ENCODE results near the gene SOS1.

Gene SOS1

DNA sequence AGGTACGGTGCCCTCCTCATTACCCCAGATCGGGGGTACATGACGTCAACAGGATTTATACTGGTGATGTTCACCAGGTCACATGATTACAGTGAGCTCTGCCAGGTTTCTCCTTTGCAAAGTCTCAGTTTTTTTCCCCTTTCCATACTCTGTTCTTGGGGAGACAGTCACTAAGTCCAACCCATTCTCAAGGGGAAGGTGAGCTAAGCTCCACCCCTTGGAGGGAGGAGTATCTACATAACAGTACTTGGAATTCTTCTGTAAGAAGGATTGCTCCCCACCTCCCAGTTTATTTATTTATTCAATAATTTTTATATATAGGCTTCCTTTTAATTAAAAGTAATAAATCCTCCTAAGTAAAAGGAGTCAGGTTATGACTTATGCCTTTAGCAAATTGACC lies 34.1 kb upstream of the SOS1 start:
- H3K27me3 ChIP-seq (replicated peaks; ENCODE audit: insufficient read depth, low read length), result no peaks in the 10 kb centered on the region
- no peaks in the 10 kb centered on the region for H3K36me3 ChIP-seq (replicated peaks; ENCODE audit: insufficient read depth, low read length)
- no peak overlapping the region for H2AFZ ChIP-seq (ENCODE audit: low read length)
- no peak overlapping the region for H3K4me2 ChIP-seq (ENCODE audit: low read depth, low read length)
- H3K9me2 ChIP-seq (replicated peaks; ENCODE audit: insufficient read depth, low read length), result no peaks in the 10 kb centered on the region
- no peak overlapping the region for H3K4me3 ChIP-seq (ENCODE audit: low read length)
- DNase-seq, result no peak
- no peak overlapping the region for H3K9ac ChIP-seq (ENCODE audit: low read length)
- H3K79me2 ChIP-seq (ENCODE audit: low read length), result no peaks in the 10 kb centered on the region
- no peaks in the 10 kb centered on the region for H3K4me1 ChIP-seq (ENCODE audit: low read length)
- H3F3A ChIP-seq (ENCODE audit: insufficient read depth, low read length), result no peaks in the 10 kb centered on the region
- no peaks in the 10 kb centered on the region for H4K20me1 ChIP-seq (ENCODE audit: insufficient read depth, low read length)
- no peaks in the 10 kb centered on the region for H3K9me3 ChIP-seq (replicated peaks; ENCODE audit: insufficient read depth, low read length)
- no peak for TF ChIP-seq EZH2phosphoT487 (IDR thresholded peaks at IDR 0.05; ENCODE audit: low read length)
- no peak for TF ChIP-seq EZH2 (optimal IDR thresholded peaks at IDR 0.05; ENCODE audit: low read depth, low read length)
- TF ChIP-seq, protein P1, sequence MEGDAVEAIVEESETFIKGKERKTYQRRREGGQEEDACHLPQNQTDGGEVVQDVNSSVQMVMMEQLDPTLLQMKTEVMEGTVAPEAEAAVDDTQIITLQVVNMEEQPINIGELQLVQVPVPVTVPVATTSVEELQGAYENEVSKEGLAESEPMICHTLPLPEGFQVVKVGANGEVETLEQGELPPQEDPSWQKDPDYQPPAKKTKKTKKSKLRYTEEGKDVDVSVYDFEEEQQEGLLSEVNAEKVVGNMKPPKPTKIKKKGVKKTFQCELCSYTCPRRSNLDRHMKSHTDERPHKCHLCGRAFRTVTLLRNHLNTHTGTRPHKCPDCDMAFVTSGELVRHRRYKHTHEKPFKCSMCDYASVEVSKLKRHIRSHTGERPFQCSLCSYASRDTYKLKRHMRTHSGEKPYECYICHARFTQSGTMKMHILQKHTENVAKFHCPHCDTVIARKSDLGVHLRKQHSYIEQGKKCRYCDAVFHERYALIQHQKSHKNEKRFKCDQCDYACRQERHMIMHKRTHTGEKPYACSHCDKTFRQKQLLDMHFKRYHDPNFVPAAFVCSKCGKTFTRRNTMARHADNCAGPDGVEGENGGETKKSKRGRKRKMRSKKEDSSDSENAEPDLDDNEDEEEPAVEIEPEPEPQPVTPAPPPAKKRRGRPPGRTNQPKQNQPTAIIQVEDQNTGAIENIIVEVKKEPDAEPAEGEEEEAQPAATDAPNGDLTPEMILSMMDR (IDR thresholded peaks at IDR 0.05; ENCODE audit: low read length), result no peak
- no peak overlapping the region for H3K27ac ChIP-seq (ENCODE audit: low read length)

DNA sequence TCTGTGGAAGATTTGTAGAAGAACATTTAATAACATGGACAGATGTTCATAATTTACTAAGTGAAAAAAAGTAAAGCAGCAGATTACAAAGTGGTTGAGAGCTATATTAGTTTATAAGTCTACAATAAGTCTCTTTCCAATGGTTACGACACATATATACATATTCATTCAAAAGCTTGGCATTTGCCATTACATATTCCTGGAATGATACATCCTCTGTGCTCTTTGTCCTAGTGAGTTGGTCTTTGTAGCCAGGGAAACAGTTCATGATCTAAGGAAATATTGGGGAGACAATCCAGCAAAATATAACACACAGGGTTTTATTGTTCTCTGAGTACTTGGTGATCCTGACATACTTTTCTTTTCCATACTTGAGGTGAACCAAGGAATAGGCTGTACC lies 32.5 kb upstream of the SOS1 start:
- no peak overlapping the region for H3K4me3 ChIP-seq (ENCODE audit: low read length)
- no peaks in the 10 kb centered on the region for H3K79me2 ChIP-seq (ENCODE audit: low read length)
- H4K20me1 ChIP-seq (ENCODE audit: insufficient read depth, low read length), result no peaks in the 10 kb centered on the region
- no peaks in the 10 kb centered on the region for H3K9me2 ChIP-seq (replicated peaks; ENCODE audit: insufficient read depth, low read length)
- H3K4me1 ChIP-seq (ENCODE audit: low read length), result no peaks in the 10 kb centered on the region
- no peaks in the 10 kb centered on the region for H3K36me3 ChIP-seq (replicated peaks; ENCODE audit: insufficient read depth, low read length)
- no peaks in the 10 kb centered on the region for H3K27me3 ChIP-seq (replicated peaks; ENCODE audit: insufficient read depth, low read length)
- H3K9me3 ChIP-seq (replicated peaks; ENCODE audit: insufficient read depth, low read length), result no peaks in the 10 kb centered on the region
- no peak for DNase-seq
- H3K9ac ChIP-seq (ENCODE audit: low read length), result no peak overlapping the region
- TF ChIP-seq, protein P1 (IDR thresholded peaks at IDR 0.05; ENCODE audit: low read length), result no peak
- no peak for TF ChIP-seq EZH2 (optimal IDR thresholded peaks at IDR 0.05; ENCODE audit: low read depth, low read length)
- no peak for TF ChIP-seq EZH2phosphoT487 (IDR thresholded peaks at IDR 0.05; ENCODE audit: low read length)
- H3K4me2 ChIP-seq (ENCODE audit: low read depth, low read length), result no peak overlapping the region
- H3F3A ChIP-seq (ENCODE audit: insufficient read depth, low read length), result no peaks in the 10 kb centered on the region
- no peak overlapping the region for H2AFZ ChIP-seq (ENCODE audit: low read length)
- no peak overlapping the region for H3K27ac ChIP-seq (ENCODE audit: low read length)

DNA sequence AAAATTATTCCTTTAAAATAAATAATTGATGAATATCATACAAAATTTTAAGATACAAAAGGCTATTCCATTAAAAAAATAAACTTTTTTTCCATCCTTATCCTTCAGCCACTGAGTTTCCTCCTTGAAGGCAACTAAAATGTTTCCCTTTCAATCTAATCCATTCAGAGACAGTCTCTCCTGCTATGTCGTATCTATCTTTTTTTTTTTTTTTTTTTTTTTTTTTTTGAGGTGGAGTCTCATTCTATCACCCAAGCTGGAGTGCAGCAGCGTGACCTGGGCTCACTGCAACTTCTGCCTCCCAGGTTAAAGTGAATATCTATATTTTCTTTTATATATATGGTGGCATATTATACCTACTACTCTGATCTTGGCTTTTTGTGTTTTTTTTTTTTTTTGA lies 31.7 kb upstream of the SOS1 start:
- Histone ChIP-seq H2AFZ (ENCODE audit: low read length) (no peak overlapping the region), H3K36me3 (replicated peaks; ENCODE audit: insufficient read depth, low read length) (no peaks in the 10 kb centered on the region), H3K27me3 (replicated peaks; ENCODE audit: insufficient read depth, low read length) (no peaks in the 10 kb centered on the region), H3F3A (ENCODE audit: insufficient read depth, low read length) (no peaks in the 10 kb centered on the region), H3K9me3 (replicated peaks; ENCODE audit: insufficient read depth, low read length) (no peaks in the 10 kb centered on the region), H3K4me2 (ENCODE audit: low read depth, low read length) (no peak overlapping the region), H3K9me2 (replicated peaks; ENCODE audit: insufficient read depth, low read length) (no peaks in the 10 kb centered on the region), H3K9ac (ENCODE audit: low read length) (no peak overlapping the region), H4K20me1 (ENCODE audit: insufficient read depth, low read length) (no peaks in the 10 kb centered on the region), H3K4me1 (ENCODE audit: low read length) (no peaks in the 10 kb centered on the region), H3K27ac (ENCODE audit: low read length) (no peak overlapping the region), H3K4me3 (ENCODE audit: low read length) (no peak overlapping the region), H3K79me2 (ENCODE audit: low read length) (no peaks in the 10 kb centered on the region)
- no peak for DNase-seq
- TF ChIP-seq, protein P1 (IDR thresholded peaks at IDR 0.05; ENCODE audit: low read length), result no peak
- TF ChIP-seq EZH2 (optimal IDR thresholded peaks at IDR 0.05; ENCODE audit: low read depth, low read length) (no peak), EZH2phosphoT487 (IDR thresholded peaks at IDR 0.05; ENCODE audit: low read length) (no peak)

Measured in MM.1S (cell line).